Endothelial cell (in vitro differentiated cells): ENCODE measurements around the gene ABCF2. TPM values are rescaled to one million over a fixed set of nuclear protein-coding genes. Genes with fewer than 3 reads are reported as not detected.

ENCODE experiments used
- DNase-seq: peaks from one replicate; pipeline ENCODE4 v3.0.0; 2021; ENCODE audit warnings: low spot score
- H3K27ac Mint-ChIP-seq: one replicate; pipeline ENCODE4 v1.8.0; 2021; ENCODE audit warnings: mixed read lengths, inconsistent platforms; ENCODE audit not compliant: unreplicated experiment
- H3K27me3 Mint-ChIP-seq: one replicate; pipeline ENCODE4 v1.8.0; 2021; ENCODE audit warnings: mild to moderate bottlenecking, moderate library complexity, mixed read lengths, inconsistent platforms; ENCODE audit not compliant: unreplicated experiment
- H3K36me3 Mint-ChIP-seq: one replicate; pipeline ENCODE4 v1.8.0; 2021; ENCODE audit warnings: mild to moderate bottlenecking, low read depth, mixed read lengths, inconsistent platforms; ENCODE audit not compliant: unreplicated experiment
- H3K4me1 Mint-ChIP-seq: one replicate; pipeline ENCODE4 v1.8.0; 2021; ENCODE audit warnings: mild to moderate bottlenecking, mixed read lengths, inconsistent platforms; ENCODE audit not compliant: unreplicated experiment
- H3K4me3 Mint-ChIP-seq: one replicate; pipeline ENCODE4 v1.8.0; 2021; ENCODE audit warnings: mild to moderate bottlenecking, mixed read lengths, inconsistent platforms; ENCODE audit not compliant: unreplicated experiment
- H3K9me3 Mint-ChIP-seq: one replicate; pipeline ENCODE4 v1.8.0; 2021; ENCODE audit warnings: mixed read lengths, inconsistent platforms; ENCODE audit not compliant: unreplicated experiment
- total RNA-seq: library from RNA; stranded (reverse); fragmentation: NEBNext Ultra II Directional; extraction: Animal tissue kit (Norgen Biotek cat#: 25700); gene quantifications from one replicate; pipeline ENCODE4 v1.2.1, GENCODE V29; 2021; ENCODE audit not compliant: unreplicated experiment
- TF ChIP-seq, protein P1 (sequence below): fragments of 200-600 bp; sonication (generic); IDR thresholded peaks from one replicate; pipeline ENCODE4 v1.5.0; 2021; ENCODE audit warnings: antibody characterized with exemption; ENCODE audit not compliant: unreplicated experiment

The ABCF2 gene
- total RNA-seq, 1 donor from 2014 or later: 39.6 TPM

DNA sequence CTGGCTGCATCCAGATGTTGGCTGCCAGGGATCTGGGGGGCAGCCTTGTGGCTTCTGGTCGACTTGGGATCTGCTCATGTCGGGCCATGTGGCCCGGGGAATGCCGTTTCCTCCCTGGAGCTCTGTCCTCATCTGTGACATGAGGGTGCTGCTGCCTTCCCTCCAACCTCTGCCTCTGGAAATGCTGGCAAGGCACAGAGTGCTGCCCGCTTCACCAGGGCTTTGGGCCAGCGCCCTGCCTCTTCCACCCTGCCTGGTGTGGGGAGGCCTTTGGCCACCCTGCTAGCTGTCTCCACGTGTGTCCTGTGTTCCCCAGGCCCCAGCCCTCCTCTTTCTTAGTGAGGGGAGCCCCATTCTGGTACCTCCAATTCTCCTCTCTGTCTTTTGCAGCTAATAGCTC lies 27.3 kb upstream of the ABCF2 start:
- Mint-ChIP-seq H3K27me3 (peaks cover 43% of the 10 kb centered on the region), H3K4me3 (no peak overlapping the region), H3K36me3 (peaks cover 10% of the 10 kb centered on the region), H3K4me1 (peaks cover 26% of the 10 kb centered on the region), H3K9me3 (no peaks in the 10 kb centered on the region), H3K27ac (no peak overlapping the region)
- TF ChIP-seq, protein P1, sequence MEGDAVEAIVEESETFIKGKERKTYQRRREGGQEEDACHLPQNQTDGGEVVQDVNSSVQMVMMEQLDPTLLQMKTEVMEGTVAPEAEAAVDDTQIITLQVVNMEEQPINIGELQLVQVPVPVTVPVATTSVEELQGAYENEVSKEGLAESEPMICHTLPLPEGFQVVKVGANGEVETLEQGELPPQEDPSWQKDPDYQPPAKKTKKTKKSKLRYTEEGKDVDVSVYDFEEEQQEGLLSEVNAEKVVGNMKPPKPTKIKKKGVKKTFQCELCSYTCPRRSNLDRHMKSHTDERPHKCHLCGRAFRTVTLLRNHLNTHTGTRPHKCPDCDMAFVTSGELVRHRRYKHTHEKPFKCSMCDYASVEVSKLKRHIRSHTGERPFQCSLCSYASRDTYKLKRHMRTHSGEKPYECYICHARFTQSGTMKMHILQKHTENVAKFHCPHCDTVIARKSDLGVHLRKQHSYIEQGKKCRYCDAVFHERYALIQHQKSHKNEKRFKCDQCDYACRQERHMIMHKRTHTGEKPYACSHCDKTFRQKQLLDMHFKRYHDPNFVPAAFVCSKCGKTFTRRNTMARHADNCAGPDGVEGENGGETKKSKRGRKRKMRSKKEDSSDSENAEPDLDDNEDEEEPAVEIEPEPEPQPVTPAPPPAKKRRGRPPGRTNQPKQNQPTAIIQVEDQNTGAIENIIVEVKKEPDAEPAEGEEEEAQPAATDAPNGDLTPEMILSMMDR: no peak
- no peak for DNase-seq

DNA sequence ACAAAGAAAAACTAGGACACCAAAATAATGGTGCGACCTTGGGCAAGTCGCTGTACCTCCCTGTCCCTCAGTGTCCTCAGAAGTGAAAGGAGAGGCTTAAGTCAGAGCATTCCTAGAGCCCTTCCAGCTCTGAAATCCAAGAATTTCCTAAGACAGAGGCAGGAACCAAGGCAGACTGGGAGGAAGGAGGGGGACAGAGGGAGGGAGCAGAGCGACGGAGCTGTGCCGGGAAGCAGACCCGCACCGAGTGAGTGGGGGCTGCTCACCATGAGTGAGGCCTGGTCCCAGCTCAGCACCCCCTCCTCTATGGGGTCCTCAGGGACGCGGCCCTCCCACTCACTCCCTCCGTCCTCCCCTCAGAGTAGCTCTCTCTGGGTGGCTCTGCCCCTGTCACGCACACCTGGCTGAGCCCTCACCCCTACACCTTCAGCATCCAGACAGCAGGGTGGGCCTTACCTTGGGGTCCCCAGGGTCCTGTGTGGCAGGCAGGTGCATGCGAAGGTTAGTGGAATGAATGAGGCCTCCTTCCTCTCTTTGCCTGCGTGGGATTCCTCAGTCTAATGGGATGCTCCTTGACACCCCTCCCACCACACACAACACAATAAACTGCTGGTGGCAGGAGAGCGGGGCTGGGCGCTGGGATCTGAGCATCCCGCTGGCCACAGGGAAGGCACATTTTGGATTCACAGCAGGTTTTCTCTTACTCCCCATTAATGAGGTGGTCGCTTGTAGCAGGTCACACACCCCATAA lies 26.1 kb upstream of the ABCF2 start:
- Mint-ChIP-seq H3K36me3 (peaks cover 10% of the 10 kb centered on the region), H3K27me3 (peaks cover 44% of the 10 kb centered on the region), H3K27ac (no peak overlapping the region), H3K4me3 (peak overlapping the region; percentile 92), H3K4me1 (peaks cover 30% of the 10 kb centered on the region), H3K9me3 (no peaks in the 10 kb centered on the region)
- DNase-seq: no peak
- TF ChIP-seq, protein P1: no peak

DNA sequence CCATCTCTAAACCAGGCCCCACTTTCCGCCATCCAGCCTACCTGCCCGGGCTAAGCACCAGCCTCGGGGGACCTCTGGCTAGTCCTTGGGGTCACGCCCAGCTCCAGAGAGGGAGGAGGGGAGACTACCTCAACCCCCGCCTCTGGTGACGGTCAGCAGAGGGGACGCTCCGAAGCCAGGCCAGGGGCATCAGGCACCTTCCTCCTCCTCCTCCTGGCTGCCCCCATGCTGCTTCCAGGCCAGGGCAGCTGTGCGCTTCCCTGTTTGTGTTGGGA lies 25.5 kb upstream of the ABCF2 start:
- TF ChIP-seq, protein P1: no peak
- DNase-seq: no peak
- Mint-ChIP-seq H3K4me1 (peaks cover 30% of the 10 kb centered on the region), H3K36me3 (peaks cover 10% of the 10 kb centered on the region), H3K4me3 (peak overlapping the region; percentile 92), H3K27ac (no peak overlapping the region), H3K27me3 (peaks cover 47% of the 10 kb centered on the region), H3K9me3 (no peaks in the 10 kb centered on the region)

DNA sequence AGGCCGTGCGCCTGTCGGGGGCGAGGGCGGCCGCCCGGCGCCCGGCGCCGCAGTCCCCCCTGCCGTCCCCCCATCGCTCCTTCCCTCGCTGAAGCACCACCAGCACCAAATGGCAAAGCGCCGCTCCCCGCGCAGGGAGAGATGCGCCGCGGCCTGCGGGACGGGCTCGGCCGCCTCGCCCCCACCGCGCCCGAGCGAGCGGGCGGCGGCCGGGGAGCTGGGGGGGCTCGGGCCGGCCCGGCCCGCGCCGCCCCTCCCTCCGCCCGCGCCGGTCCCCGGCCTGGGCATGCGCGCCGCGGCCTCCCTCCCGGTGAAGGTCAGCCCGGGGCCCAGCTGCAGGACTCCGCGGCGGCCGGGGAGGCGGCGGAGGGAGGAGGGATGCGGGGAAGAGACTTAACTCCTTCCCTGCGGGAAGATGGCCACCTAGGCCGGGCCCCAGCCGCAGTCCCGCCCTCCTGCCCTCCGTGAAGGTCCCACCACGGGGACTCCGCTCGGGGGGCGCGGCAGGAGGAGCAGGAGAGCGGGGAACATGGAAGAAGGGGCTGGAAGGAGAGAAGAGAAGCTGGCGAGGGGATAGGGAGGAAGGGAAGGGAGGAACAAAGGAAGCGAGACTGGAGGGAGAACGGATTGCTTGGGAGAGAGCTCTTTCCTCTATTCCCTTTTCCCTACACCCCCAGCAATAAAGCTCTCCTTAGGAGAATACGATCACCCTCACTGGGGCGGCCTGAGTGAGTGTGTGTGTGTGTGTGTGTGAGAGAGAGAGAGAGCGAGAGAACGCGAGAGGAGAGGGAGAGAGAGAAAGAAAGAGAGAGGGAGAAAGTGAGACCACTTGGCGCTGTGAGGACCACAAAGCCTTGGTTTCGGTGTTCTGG lies 24.9 kb upstream of the ABCF2 start:
- peaks cover 48% of the 10 kb centered on the region for H3K27me3 Mint-ChIP-seq
- peaks cover 30% of the 10 kb centered on the region for H3K4me1 Mint-ChIP-seq

More for the DNA sequence above, 24.9 kb upstream of the ABCF2 start:
- H3K9me3 Mint-ChIP-seq: no peaks in the 10 kb centered on the region
- H3K27ac Mint-ChIP-seq: peak overlapping the region; percentile 1
- peaks cover 10% of the 10 kb centered on the region for H3K36me3 Mint-ChIP-seq
- peak overlapping the region; percentile 92 for H3K4me3 Mint-ChIP-seq
- TF ChIP-seq, protein P1: no peak
- peak; percentile 57 for DNase-seq
